GOT3 (cell line): ENCODE results near the gene CRHBP.
"Not testable (repeated sequence)": the region's sequence is repeated elsewhere in the genome, so short reads cannot be mapped to it uniquely, and the experiment has no call there.

Source experiments
- DNase-seq: peaks from one replicate; lab custom pipeline; 2025; ENCODE audit warnings: mixed read lengths; lab: John Stamatoyannopoulos, UW

Gene CRHBP

DNA sequence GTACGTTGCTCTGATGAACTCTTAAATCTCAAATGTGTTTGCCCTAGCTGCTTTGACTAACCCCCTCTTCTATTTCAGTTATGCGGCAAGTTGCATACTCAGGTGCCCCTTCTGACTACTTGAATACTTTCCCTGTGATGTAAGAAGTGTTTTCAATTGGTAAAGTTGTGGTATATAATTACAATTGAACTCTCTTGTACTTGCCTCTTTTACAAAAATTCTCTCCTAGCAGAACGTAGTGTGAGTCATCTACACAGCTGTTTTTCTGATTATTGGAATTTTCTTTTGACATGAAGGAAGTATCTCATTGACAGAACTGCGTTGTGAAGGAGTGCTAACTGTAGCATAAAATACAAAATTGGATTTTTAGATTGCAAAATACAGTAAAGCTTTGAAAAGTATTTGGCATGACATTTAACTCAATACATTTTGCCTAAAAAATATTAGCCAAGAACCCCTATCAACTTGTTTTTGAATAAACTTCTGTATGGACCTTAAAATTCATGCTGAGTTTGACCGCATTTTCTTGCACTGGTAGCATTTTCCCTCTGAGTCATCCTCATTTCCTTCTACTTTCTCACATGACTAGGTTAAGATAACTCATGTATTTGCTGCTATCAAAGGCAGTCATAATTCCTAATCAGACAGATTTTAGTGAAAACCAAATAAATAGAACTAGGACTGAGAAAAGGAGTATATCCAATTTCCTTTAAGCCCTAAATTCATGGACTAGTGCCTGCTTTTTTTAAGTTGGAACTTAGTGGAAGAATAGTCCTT, 6.3 kb downstream of the CRHBP start:
- no peak for DNase-seq

DNA sequence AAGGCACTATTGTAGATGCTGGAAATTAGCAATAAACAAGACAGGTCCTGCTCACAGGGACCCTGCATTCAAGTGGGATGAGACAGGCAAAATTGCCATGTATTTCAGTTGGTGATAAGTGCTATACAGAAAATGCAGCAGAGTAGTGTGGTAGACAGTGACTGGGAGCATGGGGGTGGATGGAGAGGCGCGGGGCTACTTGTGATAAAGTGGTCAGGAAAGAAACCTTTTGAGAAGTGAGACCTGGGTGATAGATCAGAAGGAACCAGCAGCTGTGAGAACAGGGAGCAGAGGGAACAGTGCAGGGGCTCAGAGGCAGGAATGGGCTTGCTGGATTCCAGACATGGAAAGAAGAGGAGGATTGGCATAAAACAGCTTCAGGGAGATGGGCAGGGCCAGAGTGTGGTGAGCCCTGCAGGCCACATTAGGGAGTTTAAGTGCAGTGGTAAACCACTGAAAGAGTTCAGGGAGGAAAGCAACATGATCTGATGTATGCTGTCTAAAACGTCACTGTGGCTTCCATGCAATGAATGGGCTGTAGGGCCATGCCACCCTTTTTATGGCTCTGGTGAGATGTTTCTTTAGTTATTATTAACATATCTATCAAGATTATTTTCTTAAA, 7.3 kb downstream of the CRHBP start:
- no peak for DNase-seq

DNA sequence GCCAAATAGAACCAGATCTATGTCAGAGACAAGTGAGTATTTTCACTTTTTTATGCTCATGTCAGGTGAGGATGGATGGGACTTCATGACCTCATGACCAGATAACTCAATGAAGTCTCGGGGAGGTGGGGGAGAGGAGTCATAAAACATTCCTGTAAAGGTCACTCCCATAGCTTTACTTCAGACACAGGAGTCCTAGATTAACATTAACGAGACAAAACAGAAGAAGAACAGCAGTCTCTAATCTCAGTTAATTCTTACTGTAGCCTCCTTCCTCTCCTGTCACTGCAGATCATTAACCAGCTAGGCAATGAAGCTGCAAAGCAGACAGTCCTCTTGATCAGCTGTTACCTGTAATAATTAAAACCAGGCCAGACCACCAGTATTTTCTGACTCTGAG, 11.2 kb downstream of the CRHBP start:
- no peak for DNase-seq

DNA sequence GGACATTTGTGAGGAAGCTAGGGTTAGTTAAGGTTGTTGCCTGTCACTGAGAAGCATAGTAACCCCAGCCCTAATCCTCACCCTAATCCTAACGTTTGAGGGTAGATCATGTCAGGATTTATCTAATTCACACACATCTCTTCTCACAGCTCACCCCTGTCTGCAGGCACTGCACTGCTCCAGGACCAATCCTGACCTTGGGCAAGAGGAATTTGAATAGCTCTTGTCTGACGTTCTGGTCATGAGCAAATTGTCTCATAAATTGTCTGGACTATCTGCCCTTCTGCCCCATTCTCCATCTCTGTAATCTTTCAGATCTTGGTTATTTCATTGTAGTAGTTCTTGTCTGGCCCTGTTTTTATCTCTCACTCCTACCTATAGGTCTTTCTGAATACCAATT, 18.7 kb downstream of the CRHBP start:
- no peak for DNase-seq

DNA sequence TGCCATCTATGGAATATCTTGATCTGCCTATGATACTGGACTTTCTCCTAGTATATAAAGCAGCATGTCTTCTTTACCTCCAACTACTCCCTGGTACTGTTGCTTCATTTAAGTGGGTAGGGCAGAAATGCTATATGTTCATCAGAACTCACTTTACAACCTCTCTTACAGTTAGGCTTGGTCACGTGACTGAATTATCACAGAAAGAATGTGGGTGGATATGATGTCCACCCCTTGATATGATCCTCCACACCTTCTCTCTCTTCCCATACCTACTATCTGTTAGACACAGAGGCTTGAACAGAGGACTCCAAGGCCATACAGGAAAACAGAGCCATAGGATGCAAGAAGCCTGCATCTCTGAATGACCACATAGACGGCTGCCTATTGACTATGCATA, 19.8 kb downstream of the CRHBP start:
- DNase-seq = no peak

DNA sequence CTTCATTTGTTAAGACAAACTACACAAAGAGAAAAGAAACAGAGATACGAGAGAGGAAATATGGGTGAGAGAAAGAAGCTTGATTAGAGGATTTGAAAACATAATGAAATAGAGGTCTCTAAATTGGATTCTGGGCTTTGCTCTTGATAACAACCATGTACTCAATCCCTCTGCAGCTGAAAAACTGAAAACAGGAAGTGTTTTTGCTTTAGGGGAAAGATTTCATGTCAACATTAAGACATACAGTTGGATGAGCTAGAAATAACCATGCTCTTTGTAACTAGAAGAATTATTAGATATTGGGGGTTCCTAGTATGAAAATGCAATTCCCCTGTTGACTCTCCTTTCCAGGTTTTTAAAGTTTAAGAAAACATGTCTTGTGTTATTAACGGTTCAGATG, 21.9 kb downstream of the CRHBP start:
- no peak for DNase-seq

DNA sequence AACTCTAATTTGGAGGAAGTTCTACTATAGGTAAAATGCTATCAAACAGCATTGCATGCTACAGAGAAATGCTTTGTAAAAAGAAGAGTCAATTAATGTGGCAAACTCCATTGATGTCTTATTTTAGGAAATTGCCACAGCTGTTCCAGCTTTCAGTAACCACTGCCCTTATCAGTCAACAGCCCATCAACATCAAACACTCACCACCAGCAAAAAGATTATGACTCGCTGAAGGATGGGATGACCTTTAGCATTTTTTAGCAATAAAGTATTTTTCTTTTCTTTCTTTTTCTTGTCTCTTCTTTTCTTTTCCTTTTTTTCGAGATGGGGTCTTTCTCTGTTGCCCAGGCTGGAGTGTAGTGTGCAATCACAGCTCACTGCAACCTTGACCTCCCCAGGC, 26.0 kb downstream of the CRHBP start:
- DNase-seq = no peak

DNA sequence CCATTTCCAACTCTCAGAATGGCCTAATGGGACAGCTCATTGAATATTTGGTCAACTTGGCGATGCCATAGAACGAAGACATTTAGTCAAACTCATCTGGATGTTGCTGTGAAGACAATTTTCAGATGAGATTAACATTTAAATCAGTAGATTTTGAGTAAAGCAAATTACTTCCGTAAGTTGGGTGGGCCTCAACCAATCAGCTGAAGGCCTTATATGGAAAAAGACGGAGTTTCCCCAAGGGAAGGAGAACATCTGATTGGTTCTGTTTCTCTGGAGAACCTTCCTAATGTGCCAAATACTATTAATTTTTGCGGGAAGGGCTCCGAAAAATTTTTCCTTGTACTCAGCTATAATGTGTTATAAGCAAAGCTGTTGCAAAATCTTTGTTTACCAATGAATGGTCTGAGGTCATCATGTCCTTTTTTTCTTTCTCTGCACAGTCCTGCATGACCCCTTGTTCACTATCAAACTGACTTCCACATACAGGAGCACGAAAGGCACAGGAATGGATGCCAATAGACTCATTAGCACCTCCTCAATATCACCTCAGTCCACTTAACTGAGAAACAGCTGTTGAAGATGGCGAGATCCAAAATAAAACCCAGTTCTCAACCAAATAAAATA, 27.8 kb downstream of the CRHBP start:
- no peak for DNase-seq

DNA sequence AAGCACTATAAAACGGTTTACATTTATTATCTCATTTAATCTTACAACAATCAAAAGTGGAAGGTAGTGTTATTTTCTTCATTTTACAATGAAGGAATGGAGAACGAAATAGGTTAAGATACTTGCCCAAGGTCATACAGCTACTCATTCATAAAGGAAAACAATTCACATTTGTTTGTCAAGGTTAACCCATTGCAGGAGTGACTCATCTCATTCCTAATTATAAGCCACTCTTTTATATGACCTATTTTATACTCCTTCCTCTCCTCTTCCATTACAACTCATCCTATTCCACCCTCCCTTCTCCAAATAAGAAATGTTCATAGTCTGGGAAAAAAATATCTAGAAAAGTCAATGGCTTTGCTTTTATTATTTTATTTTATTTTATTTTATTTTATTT, 29.6 kb downstream of the CRHBP start:
- DNase-seq = no peak

DNA sequence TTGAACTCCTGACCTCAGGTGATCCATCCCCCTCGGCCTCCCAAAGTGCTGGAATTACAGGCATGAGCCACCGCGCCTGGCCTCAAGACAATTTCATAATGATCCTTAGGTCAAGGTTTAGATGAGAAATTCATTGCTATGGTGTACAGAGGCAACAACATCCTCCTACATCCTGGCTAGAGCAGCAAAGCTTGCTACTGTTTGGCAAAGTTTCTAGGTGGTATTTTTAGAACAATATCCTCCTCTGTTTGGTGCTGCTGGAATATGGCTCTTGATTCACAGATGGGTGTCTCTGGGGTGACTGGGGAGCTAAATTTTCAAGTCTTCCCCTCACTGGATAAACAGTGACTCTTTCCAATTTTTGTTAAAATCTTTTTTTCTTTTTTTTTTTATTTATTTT, 30.6 kb downstream of the CRHBP start:
- no peak for DNase-seq

DNA sequence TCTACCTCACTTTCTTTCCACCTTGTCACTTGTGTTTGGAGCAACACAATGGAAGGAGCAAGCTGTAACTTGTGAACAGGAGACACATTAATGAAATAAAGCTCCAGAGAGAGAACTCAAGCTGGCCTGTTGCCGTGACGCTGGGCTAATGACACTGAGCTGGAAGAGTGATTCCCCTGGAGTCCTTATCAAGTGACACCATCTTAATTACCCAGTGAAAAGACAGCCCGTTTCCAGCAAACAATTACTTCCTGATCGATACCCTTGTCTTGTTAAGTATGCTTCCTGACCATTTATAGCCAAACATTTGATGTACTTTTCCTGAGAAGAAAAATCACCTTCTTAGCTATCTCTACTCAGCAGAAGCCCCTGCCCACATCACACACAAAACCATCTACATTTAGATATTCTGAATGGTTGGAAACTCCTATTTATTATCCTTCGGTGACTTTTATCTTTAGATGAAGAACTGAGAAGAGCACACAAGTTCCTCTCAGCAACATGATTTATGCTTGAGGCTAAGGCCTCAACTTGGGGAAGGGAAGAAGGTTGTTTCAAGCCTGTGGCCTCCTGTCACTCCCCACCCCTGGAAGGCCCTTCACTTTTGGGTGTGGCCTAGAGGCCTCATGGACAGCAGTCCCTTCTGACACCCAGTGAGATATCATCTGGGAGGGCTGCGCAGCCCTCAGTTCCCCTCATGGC, 34.1 kb downstream of the CRHBP start:
- no peak for DNase-seq

DNA sequence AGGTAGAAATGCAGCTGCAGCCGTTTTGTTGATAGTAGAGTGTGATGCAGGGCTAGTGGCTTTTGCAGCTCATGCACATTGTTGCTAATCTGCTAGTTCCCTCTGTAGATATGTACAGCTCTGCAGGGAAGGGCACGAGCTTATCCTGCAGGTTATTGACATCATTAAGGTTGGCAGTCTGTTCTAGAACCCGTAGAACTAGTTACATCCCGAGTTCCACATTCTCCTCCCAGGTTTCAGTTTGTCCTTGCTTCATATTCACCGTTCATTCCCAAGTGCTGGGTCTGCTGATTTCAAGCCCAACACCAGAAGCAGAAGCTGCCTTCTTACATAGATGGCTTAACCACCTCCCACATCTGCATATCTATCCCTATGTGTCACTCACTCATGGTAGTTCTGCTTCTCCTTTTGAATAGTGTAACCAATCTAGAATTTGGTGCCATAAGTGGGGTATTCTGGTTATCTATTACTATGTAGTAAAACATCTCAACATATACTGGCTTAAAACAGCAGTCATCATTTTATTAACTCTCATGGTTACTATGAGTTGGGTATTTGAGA, 38.1 kb downstream of the CRHBP start:
- DNase-seq = no peak

DNA sequence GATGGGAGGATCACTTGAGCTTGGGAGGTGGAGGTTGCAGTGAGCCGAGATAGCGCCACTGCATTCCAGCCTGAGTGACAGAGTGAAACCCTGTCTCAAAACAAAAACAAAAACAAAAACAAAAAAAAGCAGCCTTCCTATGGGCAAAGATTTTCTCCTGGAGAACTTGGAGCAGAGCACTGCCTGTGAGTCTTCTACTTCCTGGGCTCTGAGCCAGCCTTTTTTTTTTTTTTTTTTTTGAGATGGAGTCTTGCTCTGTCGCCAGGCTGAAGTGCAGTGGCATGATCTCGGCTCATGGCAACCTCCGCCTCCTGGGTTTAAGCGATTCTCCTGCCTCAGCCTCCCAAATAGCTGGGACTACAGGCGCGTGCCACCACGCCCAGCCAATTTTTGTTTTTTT, 40.6 kb downstream of the CRHBP start:
- not testable (repeated sequence) for DNase-seq

DNA sequence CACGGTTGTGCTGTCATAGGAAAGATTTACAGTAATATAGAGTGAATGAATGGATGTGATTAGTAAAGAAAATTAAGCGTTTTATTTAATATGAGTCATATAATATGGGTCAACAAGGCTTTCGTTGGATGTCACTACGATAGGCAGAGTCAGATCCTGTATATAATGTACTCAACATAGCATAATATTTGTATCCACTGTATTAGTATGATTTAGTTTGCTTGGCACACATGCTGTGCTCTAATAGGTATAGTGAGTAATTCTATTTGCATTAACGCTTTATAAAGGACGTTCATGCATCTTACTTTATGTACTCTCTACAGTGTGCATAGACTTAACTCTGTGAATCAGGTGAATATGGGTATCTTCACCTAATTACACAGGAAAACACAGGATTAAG, 41.5 kb downstream of the CRHBP start:
- no peak for DNase-seq

DNA sequence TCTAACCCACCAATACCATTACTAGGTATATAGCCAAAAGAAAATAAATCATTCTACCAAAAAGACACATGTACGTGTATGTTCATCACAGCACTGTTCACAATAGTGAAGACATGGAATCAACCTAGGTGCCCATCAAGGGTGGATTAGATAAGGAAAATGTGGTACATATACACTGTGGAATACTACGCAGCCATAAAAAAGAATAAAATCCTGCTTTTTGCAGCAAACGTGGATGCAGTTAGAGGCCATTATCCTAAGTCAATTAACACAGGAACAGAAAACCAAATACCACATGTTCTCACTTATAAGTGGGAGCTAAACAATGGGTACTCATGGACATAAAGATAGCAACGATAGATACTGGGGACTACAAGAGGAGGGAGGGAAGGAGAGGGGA, 45.4 kb downstream of the CRHBP start:
- not testable (repeated sequence) for DNase-seq

DNA sequence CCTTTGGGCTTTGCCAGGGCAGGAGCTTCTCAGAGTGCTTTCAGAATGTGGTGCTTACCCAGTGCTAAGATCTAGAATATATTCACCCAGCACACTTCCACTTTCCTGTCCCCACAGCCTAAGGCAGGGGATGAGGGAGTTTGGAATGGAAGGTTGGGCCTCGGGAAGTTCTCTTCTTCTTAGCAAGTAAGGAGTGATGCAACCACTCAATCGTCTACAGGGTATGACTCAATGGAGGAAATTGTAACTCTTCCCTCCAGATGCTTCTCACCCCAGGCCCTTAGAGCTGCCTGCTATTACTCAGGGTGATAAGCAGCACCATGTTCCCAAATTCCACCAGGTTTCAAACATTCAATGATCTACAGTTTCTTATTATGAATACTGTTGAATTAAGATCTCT, 46.6 kb downstream of the CRHBP start:
- no peak for DNase-seq

DNA sequence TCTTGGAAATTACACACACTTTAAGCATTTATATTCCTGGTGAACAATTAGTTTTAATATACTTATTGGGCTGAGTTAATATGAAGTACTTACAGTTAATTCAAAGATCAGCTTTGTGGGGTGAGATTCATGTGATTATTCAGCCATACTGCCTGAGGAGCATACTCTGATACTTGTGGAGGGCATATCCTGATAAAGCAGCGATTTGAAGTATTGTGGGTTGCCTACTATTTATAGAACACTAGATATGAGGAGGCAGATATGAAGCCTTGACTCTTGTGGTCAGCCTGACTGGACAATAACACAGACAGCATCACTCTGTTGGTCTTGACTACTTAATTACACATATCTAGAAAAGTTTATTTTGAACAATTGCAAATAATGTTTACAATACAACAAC, 50.4 kb downstream of the CRHBP start:
- no peak for DNase-seq

DNA sequence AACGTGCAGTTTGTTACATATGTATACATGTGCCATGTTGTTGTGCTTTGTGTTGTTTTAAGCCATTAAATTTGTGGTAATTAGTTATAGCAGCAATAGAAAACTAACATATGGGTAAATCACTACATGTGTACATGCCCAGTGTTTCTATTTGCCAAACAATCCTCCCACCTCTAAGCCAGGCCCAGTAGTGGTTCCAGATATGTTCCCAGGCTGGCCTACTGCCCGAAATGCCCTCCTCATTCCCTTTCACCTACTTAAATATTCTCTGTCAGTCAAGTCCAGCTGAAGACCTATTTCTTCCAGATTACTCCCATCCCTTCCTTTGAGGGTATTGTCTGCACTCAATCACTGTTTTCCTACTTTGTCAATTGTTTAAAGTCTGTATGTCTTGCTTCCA, 53.3 kb downstream of the CRHBP start:
- no peak for DNase-seq

DNA sequence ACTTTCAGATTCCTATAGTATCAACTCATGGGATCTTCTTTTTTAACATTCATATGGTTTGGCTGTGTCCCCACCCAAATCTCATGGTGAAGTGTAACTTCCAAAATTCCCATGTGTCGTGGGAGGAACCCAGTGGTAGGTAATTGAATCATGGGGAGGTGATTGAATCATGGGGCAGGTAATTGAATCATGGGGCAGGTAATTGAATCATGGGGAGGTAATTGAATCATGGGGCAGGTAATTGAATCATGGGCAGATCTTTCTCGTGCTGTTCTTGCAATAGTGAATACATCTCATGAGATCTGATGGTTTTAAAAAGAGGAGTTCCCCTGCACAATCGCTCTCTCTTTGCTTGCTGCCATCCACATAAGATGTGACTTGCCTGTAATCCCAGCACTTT, 55.6 kb downstream of the CRHBP start:
- no peak for DNase-seq

DNA sequence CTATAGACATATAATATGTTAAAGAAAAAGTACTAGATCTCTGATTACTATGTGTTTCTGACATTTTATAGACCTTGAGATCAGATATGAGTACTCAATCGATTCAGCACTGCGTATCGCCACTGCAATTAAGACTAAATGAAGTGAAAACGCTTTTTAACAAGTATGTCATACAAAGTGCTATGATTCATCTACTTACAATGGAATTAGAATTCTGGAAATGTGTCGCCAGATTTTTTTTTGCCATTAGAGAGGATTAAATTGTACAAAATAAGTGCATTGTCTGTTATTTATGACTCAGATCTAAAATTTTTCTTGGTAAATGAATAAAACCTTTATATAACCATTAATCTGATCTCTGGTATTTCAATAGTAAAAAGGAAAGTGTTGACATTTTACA, 57.4 kb downstream of the CRHBP start:
- no peak for DNase-seq

DNA sequence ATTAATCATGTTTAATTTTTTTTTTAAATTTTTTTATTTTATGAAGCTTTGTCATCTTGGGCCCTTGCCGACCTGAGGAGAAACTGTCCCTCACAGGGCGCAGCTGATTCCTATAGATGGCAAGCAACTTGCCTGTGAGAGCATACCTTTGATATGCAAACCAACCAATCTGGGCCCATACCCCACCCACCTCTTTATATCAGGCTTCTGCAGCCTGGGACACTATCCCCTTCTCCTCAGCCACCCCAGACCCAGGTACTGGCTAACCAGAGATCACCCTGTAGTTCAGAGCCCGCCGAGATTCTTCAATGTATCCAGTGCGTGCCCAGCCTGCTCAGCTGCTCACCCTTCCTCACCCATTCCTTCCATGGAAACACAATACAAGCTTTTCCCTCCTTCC, 58.7 kb downstream of the CRHBP start:
- no peak for DNase-seq

DNA sequence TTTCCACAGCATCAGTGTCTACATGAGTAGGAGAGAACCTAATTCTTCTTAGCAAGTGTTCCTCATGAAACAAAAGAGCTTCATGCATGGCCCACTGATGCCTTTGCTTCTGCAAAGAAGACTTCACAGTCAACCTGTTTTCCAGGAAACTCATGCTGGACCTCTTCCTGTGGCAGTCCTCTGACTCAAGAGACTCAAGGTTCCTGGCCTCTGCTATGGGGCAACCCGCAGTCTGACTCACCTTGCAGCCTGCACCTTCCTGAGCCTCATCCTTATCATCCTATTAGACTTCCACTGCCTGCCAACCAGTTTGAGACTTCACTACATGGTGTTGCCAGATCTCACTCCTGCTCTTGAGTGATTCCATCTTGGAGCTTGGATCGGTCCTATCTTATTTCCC, 59.8 kb downstream of the CRHBP start:
- DNase-seq = no peak
